Endothelial cell of umbilical vein (primary cell): Measurements from ENCODE around the gene SCRN1. TPM values are rescaled to one million over a fixed set of nuclear protein-coding genes. Genes with fewer than 3 reads are reported as not detected.

ENCODE experiments used
- BruUV-seq: library from RNA; stranded (reverse); fragments of 400-500 nt; replicated peaks from 2 replicates; lab custom pipeline; 2021; lab: Mats Ljungman, UMichigan
- CTCF ChIA-PET: fragments of 300-600, 350-600 bp; sonication (Branson Sonifier 250); formaldehyde crosslinking; loops from one replicate; lab custom pipeline; 2021; ENCODE audit warnings: antibody characterized with exemption, inconsistent platforms; lab: Charles Lee
- POLR2A ChIA-PET: fragments of 300-600, 350-600 bp; sonication (Branson Sonifier 250); formaldehyde crosslinking; loops from one replicate; lab custom pipeline; 2021; ENCODE audit warnings: antibody characterized with exemption, inconsistent platforms; lab: Charles Lee
- DNase-seq: peaks from one replicate; pipeline ENCODE4 v3.0.0-alpha.2; 2011; ENCODE audit warnings: low read depth, low spot score
- FAIRE-seq: peaks from 2 replicates; lab custom pipeline; 2011; peaks lifted over from hg19 to GRCh38; lab: Jason Lieb, UNC
- H2AFZ ChIP-seq: 2 replicates; pipeline ENCODE4 v1.6.0; 2012; ENCODE audit warnings: low read depth, low read length, control low read depth, inconsistent platforms
- H3K27ac ChIP-seq: 2 replicates; pipeline ENCODE4 v1.5.1; 2011; ENCODE audit warnings: low read depth, mild to moderate bottlenecking, control low read depth, low read length, moderate library complexity; ENCODE audit not compliant: insufficient read depth
- H3K27me3 ChIP-seq, 2 experiments: 2 replicates each; pipeline versions ENCODE4 v1.6.0 to v1.6.1; 2011; ENCODE audit warnings: low read length in 2 of 2, mixed read lengths in 1 of 2; ENCODE audit not compliant: control insufficient read depth in 2 of 2, insufficient read depth in 2 of 2
- H3K36me3 ChIP-seq, 2 experiments: 2 replicates in 1 of 2; 3 replicates in 1 of 2; pipeline ENCODE4 v1.5.1; 2011; ENCODE audit warnings: low read length in 2 of 2, mild to moderate bottlenecking in 1 of 2, moderate library complexity in 1 of 2; ENCODE audit not compliant: control insufficient read depth in 2 of 2, insufficient read depth in 2 of 2; ENCODE audit errors: extremely low read depth in 1 of 2
- H3K4me1 ChIP-seq: 3 replicates; pipeline ENCODE4 v1.5.1; 2011; ENCODE audit warnings: mild to moderate bottlenecking, low read length; ENCODE audit not compliant: control insufficient read depth, insufficient read depth; ENCODE audit errors: extremely low read depth
- H3K4me2 ChIP-seq: 2 replicates; pipeline ENCODE4 v1.6.1; 2011; ENCODE audit warnings: low read length, control low read depth, mixed read lengths; ENCODE audit not compliant: insufficient read depth
- H3K4me3 ChIP-seq, 3 experiments: fragments of 200-600 bp in 1 of 3; sonication (generic), shearing (Covaris generic) in 1 of 3; replicated peaks in 1 of 3; 2 replicates each; pipeline ENCODE4 v1.5.1; 2011 to 2016; ENCODE audit warnings: control low read depth in 3 of 3, low read length in 3 of 3, mild to moderate bottlenecking in 2 of 3, inconsistent platforms in 1 of 3, low read depth in 1 of 3, moderate library complexity in 1 of 3; ENCODE audit not compliant: insufficient read depth in 1 of 3
- H3K79me2 ChIP-seq: 2 replicates; pipeline ENCODE4 v1.6.0; 2012; ENCODE audit warnings: low read length, inconsistent platforms; ENCODE audit not compliant: control insufficient read depth, insufficient read depth
- H3K9ac ChIP-seq: replicated peaks from 2 replicates; pipeline ENCODE3; 2011; ENCODE audit warnings: low read length, control low read depth; ENCODE audit not compliant: insufficient read depth; ENCODE audit errors: extremely low read depth
- H3K9me1 ChIP-seq: replicated peaks from 3 replicates; pipeline ENCODE4 v1.6.0; 2011; ENCODE audit warnings: mild to moderate bottlenecking, low read length; ENCODE audit not compliant: control insufficient read depth, insufficient read depth; ENCODE audit errors: extremely low read depth
- H3K9me3 ChIP-seq: replicated peaks from 2 replicates; pipeline ENCODE4 v1.5.1; 2012; ENCODE audit warnings: low read length, inconsistent platforms; ENCODE audit not compliant: control insufficient read depth, insufficient read depth
- H4K20me1 ChIP-seq: replicated peaks from 2 replicates; pipeline ENCODE3; 2011; ENCODE audit warnings: mild to moderate bottlenecking, low read length; ENCODE audit not compliant: control insufficient read depth, insufficient read depth; ENCODE audit errors: extremely low read depth
- EZH2 ChIP-seq: IDR thresholded peaks from 2 replicates; pipeline ENCODE4 v1.6.1; 2012; ENCODE audit warnings: borderline replicate concordance, low read depth, mild to moderate bottlenecking, moderate library complexity, low read length, inconsistent platforms; ENCODE audit not compliant: severe bottlenecking
- FOS ChIP-seq: IDR thresholded peaks from 2 replicates; pipeline ENCODE4 v1.6.1; 2011; ENCODE audit warnings: mild to moderate bottlenecking, low read length, moderate library complexity, borderline replicate concordance; ENCODE audit not compliant: insufficient read depth
- GATA2 ChIP-seq: IDR thresholded peaks from 2 replicates; pipeline ENCODE4 v1.7.0; 2011; ENCODE audit warnings: low read depth, mild to moderate bottlenecking, moderate library complexity, mixed read lengths, low read length; ENCODE audit not compliant: insufficient read length, insufficient read depth
- JUN ChIP-seq: IDR thresholded peaks from 2 replicates; pipeline ENCODE4 v1.6.1; 2011; ENCODE audit warnings: borderline replicate concordance, low read depth; ENCODE audit not compliant: insufficient read length, insufficient read depth
- POLR2A ChIP-seq: IDR thresholded peaks from 2 replicates; pipeline ENCODE4 v1.6.1; 2012; ENCODE audit warnings: low read depth, mild to moderate bottlenecking, control low read depth, low read length
- POLR2AphosphoS5 ChIP-seq: IDR thresholded peaks from 2 replicates; pipeline ENCODE4 v1.6.1; 2012; ENCODE audit warnings: low read depth, mild to moderate bottlenecking, control low read depth, low read length, moderate library complexity; ENCODE audit not compliant: insufficient read depth
- dilution Hi-C: fragments of 300-500 bp; cut with MboI; formaldehyde crosslinking; loops from one replicate; pipeline ENCODE4 v1.15.0; 2019; ENCODE audit warnings: low sequenced_read_pairs; ENCODE audit not compliant: extremely low pct_ligation_motif_present
- intact Hi-C: fragments of 100-400 bp; cut with micrococcal nuclease; formaldehyde crosslinking; loops from one replicate; pipeline ENCODE4 v1.10.0; 2022
- polyA plus RNA-seq, 4 experiments: library from polyadenylated mRNA; depleted of rRNA in 3 of 4; stranded (reverse) in 3 of 4; unstranded in 1 of 4; fragments of >200 nt; gene quantifications; 2 replicates each; pipeline versions ENCODE4 v1.2.1 to v1.2.3, GENCODE V29; 2011 to 2012; ENCODE audit warnings: missing spikeins in 1 of 4
- total RNA-seq: library from RNA; stranded (reverse); gene quantifications from 2 replicates; pipeline ENCODE4 v1.2.3, GENCODE V29; 2021
- TF ChIP-seq, protein P1 (sequence below), 2 donors: IDR thresholded peaks; 1 replicate in 1 of 2; 2 replicates in 1 of 2; pipeline ENCODE4 v1.5.1; 2011; ENCODE audit warnings: low read length in 2 of 2, mild to moderate bottlenecking in 2 of 2, moderate library complexity in 2 of 2, control low read depth in 1 of 2, inconsistent platforms in 1 of 2, low read depth in 1 of 2; ENCODE audit not compliant: insufficient read depth in 1 of 2; ENCODE audit errors: extremely low read depth in 1 of 2
- TF ChIP-seq, protein P2 (sequence below): IDR thresholded peaks from 2 replicates; pipeline ENCODE4 v1.6.1; 2011; ENCODE audit not compliant: insufficient read depth, insufficient read length

The SCRN1 gene
- total and polyA plus RNA-seq, 2 donors (not counting 3 experiments of a cell fraction or from before 2014, with no cell fraction given), result 57.0 to 127 TPM

DNA sequence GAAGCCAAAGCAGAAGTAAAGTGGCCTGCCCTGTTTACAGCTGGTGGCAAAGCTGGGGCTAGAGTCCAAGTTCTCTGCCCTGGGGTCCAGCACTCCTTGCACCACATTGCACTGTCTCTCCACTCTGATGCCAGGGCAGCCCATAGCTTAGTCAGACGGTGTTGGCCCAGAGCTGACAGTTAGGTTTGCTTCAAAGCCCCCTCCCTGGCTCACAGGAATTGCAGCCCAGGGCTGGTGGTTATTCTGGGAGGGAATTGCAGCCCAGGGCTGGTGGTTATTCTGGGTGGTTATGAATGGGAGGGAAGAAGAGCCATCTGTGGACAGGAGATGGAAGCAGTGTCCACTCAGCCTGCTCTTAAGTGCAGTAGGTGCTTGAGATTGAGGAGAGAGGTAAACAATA, 88.9 kb downstream of the SCRN1 start:
- intact Hi-C loops, result no loop called here
- Histone ChIP-seq H3K36me3 (no peaks in the 10 kb centered on the region), H4K20me1 (no peaks in the 10 kb centered on the region), H3K9me3 (no peaks in the 10 kb centered on the region), H2AFZ (no peak overlapping the region), H3K27me3 (peaks cover 0 to 5% of the 10 kb centered on the region in 2 experiments), H3K4me1 (no peaks in the 10 kb centered on the region), H3K4me3 (no peak overlapping the region), H3K27ac (no peak overlapping the region), H3K9me1 (no peaks in the 10 kb centered on the region), H3K79me2 (no peaks in the 10 kb centered on the region), H3K9ac (no peak overlapping the region), H3K4me2 (no peak overlapping the region)
- DNase-seq, result no peak
- dilution Hi-C loops, result no loop called here
- BruUV-seq, result no TSS peak
- no peak for FAIRE-seq
- TF ChIP-seq JUN, result no peak
- TF ChIP-seq, protein P1, sequence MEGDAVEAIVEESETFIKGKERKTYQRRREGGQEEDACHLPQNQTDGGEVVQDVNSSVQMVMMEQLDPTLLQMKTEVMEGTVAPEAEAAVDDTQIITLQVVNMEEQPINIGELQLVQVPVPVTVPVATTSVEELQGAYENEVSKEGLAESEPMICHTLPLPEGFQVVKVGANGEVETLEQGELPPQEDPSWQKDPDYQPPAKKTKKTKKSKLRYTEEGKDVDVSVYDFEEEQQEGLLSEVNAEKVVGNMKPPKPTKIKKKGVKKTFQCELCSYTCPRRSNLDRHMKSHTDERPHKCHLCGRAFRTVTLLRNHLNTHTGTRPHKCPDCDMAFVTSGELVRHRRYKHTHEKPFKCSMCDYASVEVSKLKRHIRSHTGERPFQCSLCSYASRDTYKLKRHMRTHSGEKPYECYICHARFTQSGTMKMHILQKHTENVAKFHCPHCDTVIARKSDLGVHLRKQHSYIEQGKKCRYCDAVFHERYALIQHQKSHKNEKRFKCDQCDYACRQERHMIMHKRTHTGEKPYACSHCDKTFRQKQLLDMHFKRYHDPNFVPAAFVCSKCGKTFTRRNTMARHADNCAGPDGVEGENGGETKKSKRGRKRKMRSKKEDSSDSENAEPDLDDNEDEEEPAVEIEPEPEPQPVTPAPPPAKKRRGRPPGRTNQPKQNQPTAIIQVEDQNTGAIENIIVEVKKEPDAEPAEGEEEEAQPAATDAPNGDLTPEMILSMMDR (IDR thresholded peaks at IDR 0.05; ENCODE audit: extremely low read depth in 1 of 2, insufficient read depth in 1 of 2, low read depth in 1 of 2, low read length in 2 of 2), result no peak
- TF ChIP-seq FOS, result no peak
- no peak for TF ChIP-seq POLR2A
- no peak for TF ChIP-seq GATA2
- TF ChIP-seq EZH2, result no peak
- TF ChIP-seq, protein P2, sequence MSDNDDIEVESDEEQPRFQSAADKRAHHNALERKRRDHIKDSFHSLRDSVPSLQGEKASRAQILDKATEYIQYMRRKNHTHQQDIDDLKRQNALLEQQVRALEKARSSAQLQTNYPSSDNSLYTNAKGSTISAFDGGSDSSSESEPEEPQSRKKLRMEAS, result no peak
- no peak for TF ChIP-seq POLR2AphosphoS5
- POLR2A ChIA-PET, result no interaction called here
- CTCF ChIA-PET, result no interaction called here
